H9 (cell line): ENCODE results near the gene KRT35. TPM values are rescaled to one million over a fixed set of nuclear protein-coding genes. Genes with fewer than 3 reads are reported as not detected.

Experiments
- DNase-seq: peaks from one replicate; pipeline ENCODE4 v3.0.0-alpha.2; 2017
- H2AFZ ChIP-seq: one replicate; pipeline ENCODE4 v1.6.1; 2013; ENCODE audit warnings: mild to moderate bottlenecking, low read length, control low read depth, moderate library complexity
- H2AK5ac ChIP-seq: 2 replicates; pipeline ENCODE4 v1.6.1; 2013; ENCODE audit warnings: low read length, control low read depth, mixed read lengths; ENCODE audit not compliant: insufficient read length
- H2BK120ac ChIP-seq: one replicate; pipeline ENCODE4 v1.6.1; 2013; ENCODE audit warnings: low read depth, mild to moderate bottlenecking, low read length, control low read depth, inconsistent platforms; ENCODE audit not compliant: poor library complexity, severe bottlenecking
- H2BK12ac ChIP-seq: 2 replicates; pipeline ENCODE4 v1.6.1; 2013; ENCODE audit warnings: low read length, control low read depth, mixed read lengths, low read depth; ENCODE audit not compliant: insufficient read length
- H2BK15ac ChIP-seq: 2 replicates; pipeline ENCODE4 v1.6.1; 2013; ENCODE audit warnings: low read depth, low read length, control low read depth
- H2BK20ac ChIP-seq: one replicate; pipeline ENCODE4 v1.6.1; 2013; ENCODE audit warnings: low read depth, mild to moderate bottlenecking, low read length, control low read depth, inconsistent platforms; ENCODE audit not compliant: poor library complexity, severe bottlenecking
- H2BK5ac ChIP-seq: 2 replicates; pipeline ENCODE4 v1.6.1; 2013; ENCODE audit warnings: low read length, control low read depth, mixed read lengths; ENCODE audit not compliant: insufficient read length
- H3K14ac ChIP-seq: 2 replicates; pipeline ENCODE4 v1.6.1; 2013; ENCODE audit warnings: low read length, control low read depth; ENCODE audit not compliant: insufficient read depth
- H3K18ac ChIP-seq: 2 replicates; pipeline ENCODE4 v1.6.1; 2013; ENCODE audit warnings: low read depth, mild to moderate bottlenecking, mixed read lengths, low read length, control low read depth; ENCODE audit not compliant: insufficient read length
- H3K23ac ChIP-seq: 2 replicates; pipeline ENCODE4 v1.6.1; 2013; ENCODE audit warnings: low read length, control low read depth, mixed read lengths, low read depth; ENCODE audit not compliant: insufficient read length
- H3K23me2 ChIP-seq: 2 replicates; pipeline ENCODE4 v1.6.1; 2013; ENCODE audit warnings: low read depth, mild to moderate bottlenecking, mixed read lengths, low read length, control low read depth; ENCODE audit not compliant: insufficient read length, poor library complexity, severe bottlenecking
- H3K27ac ChIP-seq: 2 replicates; pipeline ENCODE4 v1.5.1; 2013; ENCODE audit warnings: low read length, control low read depth, mixed read lengths, low read depth; ENCODE audit not compliant: insufficient read length
- H3K27me3 ChIP-seq: 2 replicates; pipeline ENCODE4 v1.6.1; 2013; ENCODE audit warnings: low read length, control low read depth, inconsistent platforms; ENCODE audit not compliant: insufficient read depth
- H3K4ac ChIP-seq: 2 replicates; pipeline ENCODE4 v1.6.1; 2013; ENCODE audit warnings: low read depth, mild to moderate bottlenecking, control low read depth, inconsistent platforms, low read length, moderate library complexity
- H3K4me1 ChIP-seq: 2 replicates; pipeline ENCODE4 v1.6.1; 2013; ENCODE audit warnings: low read length, control low read depth, inconsistent platforms; ENCODE audit not compliant: insufficient read depth
- H3K4me2 ChIP-seq: 2 replicates; pipeline ENCODE4 v1.6.1; 2013; ENCODE audit warnings: low read length, control low read depth, mixed read lengths; ENCODE audit not compliant: insufficient read length, insufficient read depth
- H3K56ac ChIP-seq: 2 replicates; pipeline ENCODE4 v1.6.1; 2013; ENCODE audit warnings: low read depth, mild to moderate bottlenecking, mixed read lengths, low read length, control low read depth; ENCODE audit not compliant: insufficient read length
- H3K79me1 ChIP-seq: 2 replicates; pipeline ENCODE4 v1.6.1; 2013; ENCODE audit warnings: low read depth, mild to moderate bottlenecking, moderate library complexity, low read length, control low read depth, inconsistent platforms; ENCODE audit not compliant: insufficient read depth, poor library complexity, severe bottlenecking
- H3K79me2 ChIP-seq: 2 replicates; pipeline ENCODE4 v1.6.1; 2013; ENCODE audit warnings: low read length, control low read depth, inconsistent platforms; ENCODE audit not compliant: insufficient read depth
- H3K9ac ChIP-seq: 2 replicates; pipeline ENCODE4 v1.6.1; 2013; ENCODE audit warnings: low read length, control low read depth, mixed read lengths; ENCODE audit not compliant: insufficient read length; ENCODE audit errors: extremely low read depth
- H3K9me3 ChIP-seq: one replicate; pipeline ENCODE4 v1.6.1; 2013; ENCODE audit warnings: low read depth, low read length, inconsistent platforms; ENCODE audit not compliant: control insufficient read depth
- H3T11ph ChIP-seq: one replicate; pipeline ENCODE4 v1.6.1; 2013; ENCODE audit warnings: mild to moderate bottlenecking, low read length, control low read depth, inconsistent platforms
- H4K20me1 ChIP-seq: one replicate; pipeline ENCODE4 v1.6.1; 2013; ENCODE audit not compliant: control insufficient read depth, insufficient read length, insufficient read depth
- H4K5ac ChIP-seq: 2 replicates; pipeline ENCODE4 v1.6.1; 2013; ENCODE audit warnings: low read depth, mild to moderate bottlenecking, mixed read lengths, low read length, control low read depth; ENCODE audit not compliant: insufficient read length
- H4K8ac ChIP-seq: replicated peaks from 2 replicates; pipeline ENCODE4 v1.6.1; 2013; ENCODE audit warnings: low read length, control low read depth, mixed read lengths, low read depth; ENCODE audit not compliant: insufficient read length
- H4K91ac ChIP-seq: 2 replicates; pipeline ENCODE4 v1.6.1; 2013; ENCODE audit warnings: low read depth, mild to moderate bottlenecking, moderate library complexity, mixed read lengths, low read length, control low read depth; ENCODE audit not compliant: insufficient read length
- H3K27ac Mint-ChIP-seq, 3 experiments: 2 replicates in 2 of 3; 3 replicates in 1 of 3; pipeline ENCODE4 v1.8.0; 2020 to 2021; ENCODE audit warnings: mixed read lengths in 3 of 3, mild to moderate bottlenecking in 1 of 3, moderate library complexity in 1 of 3
- H3K27me3 Mint-ChIP-seq: 2 replicates; pipeline ENCODE4 v1.8.0; 2021; ENCODE audit warnings: low read depth, mild to moderate bottlenecking, moderate library complexity, mixed read lengths
- H3K36me3 Mint-ChIP-seq, 3 experiments: 2 replicates in 2 of 3; 3 replicates in 1 of 3; pipeline ENCODE4 v1.8.0; 2020 to 2021; ENCODE audit warnings: low read depth in 3 of 3, mixed read lengths in 3 of 3; ENCODE audit not compliant: insufficient read depth in 1 of 3
- H3K4me1 Mint-ChIP-seq, 2 experiments: 2 replicates each; pipeline ENCODE4 v1.8.0; 2020; ENCODE audit warnings: mixed read lengths in 2 of 2
- H3K4me3 Mint-ChIP-seq, 2 experiments: 2 replicates in 1 of 2; 3 replicates in 1 of 2; pipeline ENCODE4 v1.8.0; 2020 to 2021; ENCODE audit warnings: mild to moderate bottlenecking in 2 of 2, mixed read lengths in 2 of 2, moderate library complexity in 1 of 2
- H3K9me3 Mint-ChIP-seq, 2 experiments: 2 replicates in 1 of 2; 3 replicates in 1 of 2; pipeline ENCODE4 v1.8.0; 2020; ENCODE audit warnings: mild to moderate bottlenecking in 2 of 2, mixed read lengths in 2 of 2, moderate library complexity in 1 of 2
- CTCF ChIP-seq: fragments of 200-600 bp; sonication (generic); conservative IDR thresholded peaks from 3 replicates; pipeline ENCODE4 v1.8.0; 2021; ENCODE audit warnings: antibody characterized with exemption, mild to moderate bottlenecking
- WGBS: extraction: QIAGEN DNeasy Blood & Tissue Kit; methylation state at CpG from one replicate; pipeline ENCODE4 v1.1.7; 2013; ENCODE audit warnings: missing lambda C conversion rate, low lambda C conversion rate, mixed read lengths; ENCODE audit not compliant: insufficient read length; ENCODE audit errors: extremely low coverage; 5-methylcytosine and 5-hydroxymethylcytosine counted together
- total RNA-seq: library from RNA; stranded (reverse); gene quantifications from 2 replicates; pipeline ENCODE4 v1.2.1, GENCODE V29; 2021

KRT35 gene
- total RNA-seq, 1 experiment from 2014 or later = not detected

- no peak overlapping the region for H3T11ph ChIP-seq
- no peak overlapping the region for H2BK12ac ChIP-seq
- H2BK120ac ChIP-seq = no peak overlapping the region
- H3K4me1 ChIP-seq = no peaks in the 10 kb centered on the region
- H2BK20ac ChIP-seq = no peak overlapping the region
- Mint-ChIP-seq H3K27ac (no peak overlapping the region), H3K36me3 (no peaks in the 10 kb centered on the region), H3K4me1 (peaks cover 1 to 10% of the 10 kb centered on the region in 2 experiments), H3K27me3 (peaks cover 23% of the 10 kb centered on the region), H3K4me3 (no peak overlapping the region), H3K9me3 (no peaks in the 10 kb centered on the region)
- no peaks in the 10 kb centered on the region for H3K79me1 ChIP-seq
- H3K14ac ChIP-seq = no peak overlapping the region
- H4K20me1 ChIP-seq = no peaks in the 10 kb centered on the region
- no peaks in the 10 kb centered on the region for H3K79me2 ChIP-seq
- no peak overlapping the region for H3K9ac ChIP-seq
- H2BK15ac ChIP-seq = no peak overlapping the region
- H2BK5ac ChIP-seq = no peak overlapping the region
- no peaks in the 10 kb centered on the region for H3K27me3 ChIP-seq
- H3K23ac ChIP-seq = no peak overlapping the region
- no peak overlapping the region for H4K91ac ChIP-seq
- no CpG with 5 or more reads among the region's 8 CpGs for WGBS
- peaks cover 3% of the 10 kb centered on the region for H3K23me2 ChIP-seq
- H3K4me2 ChIP-seq = no peak overlapping the region
- H3K4ac ChIP-seq = no peak overlapping the region
- H3K56ac ChIP-seq = no peak overlapping the region
- no peak overlapping the region for H2AFZ ChIP-seq
- H2AK5ac ChIP-seq = no peak overlapping the region
- H4K5ac ChIP-seq = no peak overlapping the region
- no peak for DNase-seq
- no peak overlapping the region for H4K8ac ChIP-seq
- no peaks in the 10 kb centered on the region for H3K9me3 ChIP-seq
- no peak for TF ChIP-seq CTCF
- no peak overlapping the region for H3K18ac ChIP-seq
- no peak overlapping the region for H3K27ac ChIP-seq
These were observed 4.3 kb upstream of the KRT35 start for GRCh38 chr17:41484920-41485904.
